Hepatocyte (in vitro differentiated cells): Measurements from ENCODE around the gene HIF1A. TPM values are rescaled to one million over a fixed set of nuclear protein-coding genes. Genes with fewer than 3 reads are reported as not detected.
A peak's percentile ranks its signal among the peaks of the same experiment; 100 is the strongest.

Source experiments
- DNase-seq: peaks from one replicate; pipeline ENCODE4 v3.0.0-alpha.2; 2016; ENCODE audit warnings: low spot score
- H2AFZ ChIP-seq: fragments of 200-600 bp; sonication (generic); 2 replicates; pipeline ENCODE4 v1.6.0; 2016; ENCODE audit warnings: antibody characterized with exemption, mild to moderate bottlenecking
- H3K27ac ChIP-seq: fragments of 200-600 bp; sonication (generic); 2 replicates; pipeline ENCODE4 v1.5.1; 2016; ENCODE audit warnings: mild to moderate bottlenecking
- H3K27me3 ChIP-seq: fragments of 200-600 bp; sonication (generic); 2 replicates; pipeline ENCODE4 v1.6.1; 2016
- H3K36me3 ChIP-seq: fragments of 200-600 bp; sonication (generic); replicated peaks from 2 replicates; pipeline ENCODE4 v1.5.1; 2016; ENCODE audit warnings: low read depth; ENCODE audit not compliant: insufficient read depth
- H3K4me1 ChIP-seq: fragments of 200-600 bp; sonication (generic); 2 replicates; pipeline ENCODE4 v1.5.1; 2016; ENCODE audit warnings: mild to moderate bottlenecking, moderate library complexity; ENCODE audit not compliant: insufficient read depth
- H3K4me2 ChIP-seq: fragments of 200-600 bp; sonication (generic); 2 replicates; pipeline ENCODE4 v1.6.0; 2016
- H3K4me3 ChIP-seq: fragments of 200-600 bp; sonication (generic); 2 replicates; pipeline ENCODE4 v1.5.1; 2016; ENCODE audit warnings: mild to moderate bottlenecking
- H3K79me2 ChIP-seq: fragments of 200-600 bp; sonication (generic); 2 replicates; pipeline ENCODE4 v1.6.0; 2017; ENCODE audit warnings: mild to moderate bottlenecking
- H3K9me2 ChIP-seq: fragments of 200-600 bp; sonication (generic); replicated peaks from 2 replicates; pipeline ENCODE4 v1.6.0; 2017; ENCODE audit warnings: mild to moderate bottlenecking; ENCODE audit not compliant: insufficient read depth
- H3K9me3 ChIP-seq: fragments of 200-600 bp; sonication (generic); 2 replicates; pipeline ENCODE4 v1.5.1; 2016; ENCODE audit warnings: low read depth, mild to moderate bottlenecking
- H4K20me1 ChIP-seq: fragments of 200-600 bp; sonication (generic); 2 replicates; pipeline ENCODE4 v1.6.0; 2016; ENCODE audit warnings: mild to moderate bottlenecking; ENCODE audit not compliant: insufficient read depth, poor library complexity, severe bottlenecking
- CTCF ChIP-seq: fragments of 200-600 bp; sonication (generic); IDR thresholded peaks from 2 replicates; pipeline ENCODE4 v1.5.1; 2016; ENCODE audit warnings: antibody characterized with exemption, mild to moderate bottlenecking; ENCODE audit not compliant: poor library complexity
- EZH2 ChIP-seq: fragments of 200-600 bp; sonication (generic); IDR thresholded peaks from 2 replicates; pipeline ENCODE4 v1.6.1; 2016; ENCODE audit warnings: antibody characterized with exemption, mild to moderate bottlenecking, borderline replicate concordance
- EZH2phosphoT487 ChIP-seq: fragments of 200-600 bp; sonication (generic); IDR thresholded peaks from one replicate; pipeline ENCODE4 v1.6.1; 2018; ENCODE audit warnings: antibody characterized with exemption, mild to moderate bottlenecking, low read depth, moderate library complexity; ENCODE audit not compliant: unreplicated experiment, severe bottlenecking
- WGBS: methylation state at CpG from one replicate; pipeline ENCODE4 v1.1.6; 2016; ENCODE audit warnings: low lambda C conversion rate; ENCODE audit errors: missing lambda C conversion rate; 5-methylcytosine and 5-hydroxymethylcytosine counted together
- polyA plus RNA-seq: library from polyadenylated mRNA; unstranded; fragments of >200 nt; fragmentation: Nextera tagmentation; extraction: Ambion mirVana; gene quantifications from 2 replicates; pipeline ENCODE4 v1.2.1, GENCODE V29; 2016
- total RNA-seq: library from RNA; depleted of rRNA; stranded (reverse); fragments of >200 nt; gene quantifications from 2 replicates; pipeline ENCODE4 v1.2.3, GENCODE V29; 2014

HIF1A gene
- total and polyA plus RNA-seq, 2 experiments from 2014 or later: 169 to 285 TPM

GRCh38 chr14:61749264-61749663, 54.0 kb downstream of the HIF1A start:
- Histone ChIP-seq H3K9me3 (no peaks in the 10 kb centered on the region), H3K4me3 (no peak overlapping the region), H4K20me1 (no peaks in the 10 kb centered on the region), H3K36me3 (no peaks in the 10 kb centered on the region), H3K27me3 (no peaks in the 10 kb centered on the region), H3K4me1 (no peaks in the 10 kb centered on the region), H2AFZ (no peak overlapping the region), H3K79me2 (no peaks in the 10 kb centered on the region), H3K9me2 (no peaks in the 10 kb centered on the region), H3K4me2 (no peak overlapping the region), H3K27ac (peak overlapping the region; percentile 4)
- WGBS: 87% methylated on average over 3 of the region's 3 CpGs
- TF ChIP-seq EZH2phosphoT487 (no peak), EZH2 (no peak), CTCF (no peak)
- DNase-seq: no peak

GRCh38 chr14:61749867-61750266, 54.6 kb downstream of the HIF1A start:
- Histone ChIP-seq H3K9me3 (no peaks in the 10 kb centered on the region), H3K4me2 (no peak overlapping the region), H3K27me3 (no peaks in the 10 kb centered on the region), H2AFZ (no peak overlapping the region), H3K27ac (peak overlapping the region; percentile 4), H3K9me2 (no peaks in the 10 kb centered on the region), H3K36me3 (no peaks in the 10 kb centered on the region), H3K4me1 (no peaks in the 10 kb centered on the region), H3K79me2 (no peaks in the 10 kb centered on the region), H3K4me3 (no peak overlapping the region), H4K20me1 (no peaks in the 10 kb centered on the region)
- TF ChIP-seq EZH2 (no peak), CTCF (no peak), EZH2phosphoT487 (no peak)
- 60% methylated on average over 3 of the region's 3 CpGs for WGBS
- DNase-seq: peak; percentile 34

- H2AFZ ChIP-seq: no peak overlapping the region
- no peaks in the 10 kb centered on the region for H3K27me3 ChIP-seq
- 99% methylated on average over 45 of the region's 54 CpGs for WGBS
- no peak overlapping the region for H3K4me2 ChIP-seq
- H3K9me2 ChIP-seq: no peaks in the 10 kb centered on the region
- TF ChIP-seq EZH2 (no peak), EZH2phosphoT487 (no peak), CTCF (no peak)
- no peaks in the 10 kb centered on the region for H3K36me3 ChIP-seq
- H3K9me3 ChIP-seq: no peaks in the 10 kb centered on the region
- H3K4me1 ChIP-seq: no peaks in the 10 kb centered on the region
- H3K27ac ChIP-seq: no peak overlapping the region
- H3K4me3 ChIP-seq: no peak overlapping the region
- H4K20me1 ChIP-seq: no peaks in the 10 kb centered on the region
- peak; percentile 15 for DNase-seq
- no peaks in the 10 kb centered on the region for H3K79me2 ChIP-seq
Measured at GRCh38 chr14:61750708-61751474, 55.6 kb downstream of the HIF1A start.
